ENCODE measurements around the gene DCC. TPM values are rescaled to one million over a fixed set of nuclear protein-coding genes. Genes with fewer than 3 reads are reported as not detected.
A peak's percentile ranks its signal among the peaks of the same experiment; 100 is the strongest.

Gene DCC
- total RNA-seq, 1 donor from 2014 or later: 0.24 TPM

- H3K4me1 Mint-ChIP-seq (ENCODE audit: unreplicated experiment): no peaks in the 10 kb centered on the region
- DNase-seq (ENCODE audit: extremely low spot score, unreplicated experiment): no peak
- H3K27me3 Mint-ChIP-seq (ENCODE audit: unreplicated experiment): no peaks in the 10 kb centered on the region
- no peak for TF ChIP-seq CTCF (IDR thresholded peaks at IDR 0.05)
- H3K4me3 Mint-ChIP-seq (ENCODE audit: unreplicated experiment): no peak overlapping the region
- no peaks in the 10 kb centered on the region for H3K36me3 Mint-ChIP-seq (ENCODE audit: unreplicated experiment)
- peaks cover 9% of the 10 kb centered on the region for H3K9me3 Mint-ChIP-seq (ENCODE audit: unreplicated experiment)
- H3K27ac Mint-ChIP-seq (ENCODE audit: unreplicated experiment): no peak overlapping the region
Measured at GRCh38 chr18:53360501-53361443, 1020.8 kb downstream of the DCC start.

- no peak for TF ChIP-seq CTCF (IDR thresholded peaks at IDR 0.05)
- no peaks in the 10 kb centered on the region for H3K4me1 Mint-ChIP-seq (ENCODE audit: unreplicated experiment)
- no peaks in the 10 kb centered on the region for H3K9me3 Mint-ChIP-seq (ENCODE audit: unreplicated experiment)
- no peaks in the 10 kb centered on the region for H3K27me3 Mint-ChIP-seq (ENCODE audit: unreplicated experiment)
- H3K27ac Mint-ChIP-seq (ENCODE audit: unreplicated experiment): no peak overlapping the region
- H3K4me3 Mint-ChIP-seq (ENCODE audit: unreplicated experiment): no peak overlapping the region
- DNase-seq (ENCODE audit: extremely low spot score, unreplicated experiment): no peak
- no peaks in the 10 kb centered on the region for H3K36me3 Mint-ChIP-seq (ENCODE audit: unreplicated experiment)
Measured at GRCh38 chr18:53375621-53376020, 1035.6 kb downstream of the DCC start.

- Mint-ChIP-seq H3K4me3 (ENCODE audit: unreplicated experiment) (no peak overlapping the region), H3K4me1 (ENCODE audit: unreplicated experiment) (no peaks in the 10 kb centered on the region), H3K27ac (ENCODE audit: unreplicated experiment) (no peak overlapping the region), H3K27me3 (ENCODE audit: unreplicated experiment) (no peaks in the 10 kb centered on the region), H3K9me3 (ENCODE audit: unreplicated experiment) (no peaks in the 10 kb centered on the region), H3K36me3 (ENCODE audit: unreplicated experiment) (no peaks in the 10 kb centered on the region)
- TF ChIP-seq CTCF (IDR thresholded peaks at IDR 0.05): peak; percentile 33
- no peak for DNase-seq (ENCODE audit: extremely low spot score, unreplicated experiment)
Measured at GRCh38 chr18:53380063-53380639, 1040.2 kb downstream of the DCC start.

- no peak for DNase-seq (ENCODE audit: extremely low spot score, unreplicated experiment)
- no peak for TF ChIP-seq CTCF (IDR thresholded peaks at IDR 0.05)
- H3K9me3 Mint-ChIP-seq (ENCODE audit: unreplicated experiment): no peaks in the 10 kb centered on the region
- H3K27ac Mint-ChIP-seq (ENCODE audit: unreplicated experiment): no peak overlapping the region
- H3K4me3 Mint-ChIP-seq (ENCODE audit: unreplicated experiment): no peak overlapping the region
- H3K27me3 Mint-ChIP-seq (ENCODE audit: unreplicated experiment): no peaks in the 10 kb centered on the region
- H3K4me1 Mint-ChIP-seq (ENCODE audit: unreplicated experiment): no peaks in the 10 kb centered on the region
- H3K36me3 Mint-ChIP-seq (ENCODE audit: unreplicated experiment): no peaks in the 10 kb centered on the region
Measured at GRCh38 chr18:53382870-53383269, 1042.9 kb downstream of the DCC start.

GRCh38 chr18:53385889-53386288 is 1045.9 kb downstream of the DCC start:
- DNase-seq (ENCODE audit: extremely low spot score, unreplicated experiment): no peak
- Mint-ChIP-seq H3K9me3 (ENCODE audit: unreplicated experiment) (no peaks in the 10 kb centered on the region), H3K27ac (ENCODE audit: unreplicated experiment) (no peak overlapping the region), H3K4me3 (ENCODE audit: unreplicated experiment) (no peak overlapping the region), H3K36me3 (ENCODE audit: unreplicated experiment) (no peaks in the 10 kb centered on the region), H3K4me1 (ENCODE audit: unreplicated experiment) (no peaks in the 10 kb centered on the region), H3K27me3 (ENCODE audit: unreplicated experiment) (no peaks in the 10 kb centered on the region)
- TF ChIP-seq CTCF (IDR thresholded peaks at IDR 0.05): no peak
